ENCODE results near the gene FYCO1.

FYCO1 gene

GRCh38 chr3:45887759-45888511 lies 107.7 kb downstream of the FYCO1 start:
- H3K36me3 Mint-ChIP-seq (ENCODE audit: low read depth), result no peaks in the 10 kb centered on the region
- H3K27ac Mint-ChIP-seq, result no peak overlapping the region

GRCh38 chr3:45887285-45887684 lies 108.3 kb downstream of the FYCO1 start:
- no peak overlapping the region for H3K4me3 Mint-ChIP-seq
- H3K36me3 Mint-ChIP-seq (ENCODE audit: low read depth), result no peaks in the 10 kb centered on the region
- no peak for DNase-seq
- H3K9me3 Mint-ChIP-seq, result no peaks in the 10 kb centered on the region
- peaks cover 3% of the 10 kb centered on the region for H3K27me3 Mint-ChIP-seq (ENCODE audit: low read depth, poor library complexity)
- H3K27ac Mint-ChIP-seq, result no peak overlapping the region
- TF ChIP-seq, protein P1, sequence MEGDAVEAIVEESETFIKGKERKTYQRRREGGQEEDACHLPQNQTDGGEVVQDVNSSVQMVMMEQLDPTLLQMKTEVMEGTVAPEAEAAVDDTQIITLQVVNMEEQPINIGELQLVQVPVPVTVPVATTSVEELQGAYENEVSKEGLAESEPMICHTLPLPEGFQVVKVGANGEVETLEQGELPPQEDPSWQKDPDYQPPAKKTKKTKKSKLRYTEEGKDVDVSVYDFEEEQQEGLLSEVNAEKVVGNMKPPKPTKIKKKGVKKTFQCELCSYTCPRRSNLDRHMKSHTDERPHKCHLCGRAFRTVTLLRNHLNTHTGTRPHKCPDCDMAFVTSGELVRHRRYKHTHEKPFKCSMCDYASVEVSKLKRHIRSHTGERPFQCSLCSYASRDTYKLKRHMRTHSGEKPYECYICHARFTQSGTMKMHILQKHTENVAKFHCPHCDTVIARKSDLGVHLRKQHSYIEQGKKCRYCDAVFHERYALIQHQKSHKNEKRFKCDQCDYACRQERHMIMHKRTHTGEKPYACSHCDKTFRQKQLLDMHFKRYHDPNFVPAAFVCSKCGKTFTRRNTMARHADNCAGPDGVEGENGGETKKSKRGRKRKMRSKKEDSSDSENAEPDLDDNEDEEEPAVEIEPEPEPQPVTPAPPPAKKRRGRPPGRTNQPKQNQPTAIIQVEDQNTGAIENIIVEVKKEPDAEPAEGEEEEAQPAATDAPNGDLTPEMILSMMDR (IDR thresholded peaks at IDR 0.05), result no peak
- H3K4me1 Mint-ChIP-seq, result no peaks in the 10 kb centered on the region

More at GRCh38 chr3:45887759-45888511, 107.7 kb downstream of the FYCO1 start:
- H3K27me3 Mint-ChIP-seq (ENCODE audit: low read depth, poor library complexity), result peaks cover 3% of the 10 kb centered on the region
- TF ChIP-seq, protein P1 (IDR thresholded peaks at IDR 0.05), result no peak
- no peaks in the 10 kb centered on the region for H3K9me3 Mint-ChIP-seq
- DNase-seq, result no peak
- no peak overlapping the region for H3K4me3 Mint-ChIP-seq
- H3K4me1 Mint-ChIP-seq, result no peaks in the 10 kb centered on the region

GRCh38 chr3:45885979-45886705 lies 109.5 kb downstream of the FYCO1 start, which contains the start of gene CCR9:
TSS of gene CCR9 (plus strand) at chr3:45886543. CDS start at chr3:45894934, 8,391 bp downstream.
- H3K4me3 Mint-ChIP-seq, result no peak within 1 kb of the TSS
- no peak for DNase-seq
- H3K9me3 Mint-ChIP-seq, result no peaks in the 10 kb centered on the region
- peaks cover 5% of the 10 kb centered on the region for H3K4me1 Mint-ChIP-seq
- TF ChIP-seq, protein P1 (IDR thresholded peaks at IDR 0.05), result no peak
- peak within 1 kb of the TSS; percentile 25 for H3K27ac Mint-ChIP-seq
- peaks cover 3% of the 10 kb centered on the region for H3K27me3 Mint-ChIP-seq (ENCODE audit: low read depth, poor library complexity)
- no peaks in the 10 kb centered on the region for H3K36me3 Mint-ChIP-seq (ENCODE audit: low read depth)

- H3K36me3 Mint-ChIP-seq (ENCODE audit: low read depth), result no peaks in the 10 kb centered on the region
- TF ChIP-seq, protein P1 (IDR thresholded peaks at IDR 0.05), result no peak
- no peaks in the 10 kb centered on the region for H3K9me3 Mint-ChIP-seq
- H3K27ac Mint-ChIP-seq, result no peak overlapping the region
- H3K27me3 Mint-ChIP-seq (ENCODE audit: low read depth, poor library complexity), result peaks cover 5% of the 10 kb centered on the region
- DNase-seq, result no peak
- no peak overlapping the region for H3K4me3 Mint-ChIP-seq
- peaks cover 10% of the 10 kb centered on the region for H3K4me1 Mint-ChIP-seq
Observed at GRCh38 chr3:45884368-45885201, 111.0 kb downstream of the FYCO1 start.

DNA sequence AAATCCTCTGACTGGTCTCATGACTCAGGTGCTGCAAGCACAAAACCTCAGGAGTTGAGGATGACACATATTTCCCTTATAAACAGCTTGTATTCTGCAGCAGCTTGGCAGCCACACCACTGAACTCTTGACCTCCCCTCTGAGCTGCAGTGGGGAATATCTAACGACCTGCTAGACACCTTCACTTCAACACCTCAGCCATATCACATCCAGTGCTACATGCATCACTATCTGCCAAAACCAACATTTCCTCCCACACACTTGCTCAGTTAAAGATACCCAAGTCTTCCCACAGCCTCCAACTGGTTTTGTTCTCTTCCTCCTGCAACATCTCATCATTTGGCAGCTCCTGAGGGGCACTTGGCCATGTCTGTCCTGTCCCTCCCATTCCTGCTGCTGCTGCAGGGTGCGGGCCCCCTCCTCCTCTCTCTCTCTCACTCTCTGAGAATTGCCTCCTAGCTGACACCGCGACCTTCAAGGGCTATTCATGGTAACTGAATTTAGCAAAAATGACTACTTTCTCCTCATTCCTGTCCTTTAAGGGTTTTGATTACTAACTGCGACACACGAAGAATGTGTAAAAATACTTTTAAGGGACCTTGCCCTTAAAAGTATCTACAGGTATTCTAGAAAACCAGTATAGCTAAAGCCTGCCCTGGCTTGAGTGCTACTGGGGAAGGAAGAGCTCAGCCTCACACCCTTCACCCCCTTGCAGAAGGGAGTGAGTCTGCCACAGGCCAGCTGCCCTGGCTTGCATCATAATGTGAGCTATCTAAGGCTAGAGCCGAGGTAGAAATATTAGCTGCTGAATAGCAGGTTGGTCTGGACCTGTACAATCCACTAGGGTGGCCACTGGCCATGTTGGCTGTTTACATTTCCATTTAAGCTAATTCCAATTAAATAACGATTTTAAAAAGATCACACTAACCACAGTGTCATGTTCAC lies 114.3 kb downstream of the FYCO1 start:
- Mint-ChIP-seq H3K27ac (peak overlapping the region; percentile 2), H3K27me3 (ENCODE audit: low read depth, poor library complexity) (peaks cover 5% of the 10 kb centered on the region), H3K36me3 (ENCODE audit: low read depth) (no peaks in the 10 kb centered on the region), H3K4me1 (peaks cover 10% of the 10 kb centered on the region), H3K9me3 (no peaks in the 10 kb centered on the region), H3K4me3 (no peak overlapping the region)
- no peak for DNase-seq
- TF ChIP-seq, protein P1 (IDR thresholded peaks at IDR 0.05), result no peak

Measured in nephron progenitor cell (in vitro differentiated cells).